IMR-90 (cell line): Measurements from ENCODE around the gene PLCZ1. TPM values are rescaled to one million over a fixed set of nuclear protein-coding genes. Genes with fewer than 3 reads are reported as not detected.
A peak's percentile ranks its signal among the peaks of the same experiment; 100 is the strongest.

Experiments used
- ATAC-seq: fragments of 200-7000 bp; cut with Tn5 transposase; 2 replicates; pipeline ENCODE4 v1.9.1; 2020; ENCODE audit warnings: low read depth, mild to moderate bottlenecking, moderate library complexity
- BruUV-seq: library from RNA; stranded (reverse); fragments of 400-500 nt; replicated peaks from 2 replicates; lab custom pipeline; 2021; lab: Mats Ljungman, UMichigan
- CTCF ChIA-PET: fragments of 300-600 bp; formaldehyde crosslinking; extraction: SDS; loops from one replicate; lab custom pipeline; 2021; ENCODE audit warnings: antibody characterized with exemption; lab: Yijun Ruan, JAX
- POLR2A ChIA-PET: fragments of 300-600 bp; sonication (Branson Sonifier 250); formaldehyde crosslinking; loops from one replicate; lab custom pipeline; 2022; ENCODE audit warnings: antibody characterized with exemption; ENCODE audit not compliant: unreplicated experiment; lab: Charles Lee
- DNase-seq: peaks from one replicate; pipeline ENCODE4 v3.0.0; 2013
- H2AFZ ChIP-seq: replicated peaks from 2 replicates; pipeline ENCODE3; 2013; ENCODE audit warnings: low read length, mild to moderate bottlenecking; ENCODE audit not compliant: poor library complexity
- H2AK5ac ChIP-seq: 2 replicates; pipeline ENCODE4 v1.6.1; 2013; ENCODE audit warnings: low read depth, low read length, inconsistent platforms
- H2AK9ac ChIP-seq: replicated peaks from 2 replicates; pipeline ENCODE3; 2013; ENCODE audit warnings: mild to moderate bottlenecking, low read depth, low read length, moderate library complexity; ENCODE audit not compliant: poor library complexity
- H2BK120ac ChIP-seq: 2 replicates; pipeline ENCODE4 v1.6.1; 2013; ENCODE audit warnings: low read depth, low read length, inconsistent platforms
- H2BK15ac ChIP-seq: 3 replicates; pipeline ENCODE4 v1.6.1; 2013; ENCODE audit warnings: low read depth, low read length, inconsistent platforms
- H2BK20ac ChIP-seq: 2 replicates; pipeline ENCODE4 v1.6.1; 2013; ENCODE audit warnings: low read depth, mild to moderate bottlenecking, inconsistent platforms, low read length, moderate library complexity
- H2BK5ac ChIP-seq: 2 replicates; pipeline ENCODE4 v1.6.1; 2013; ENCODE audit warnings: mild to moderate bottlenecking, low read depth, low read length, inconsistent platforms; ENCODE audit not compliant: poor library complexity, severe bottlenecking
- H3K14ac ChIP-seq: replicated peaks from 2 replicates; pipeline ENCODE4 v1.6.1; 2013; ENCODE audit warnings: low read depth, low read length, inconsistent platforms
- H3K18ac ChIP-seq: 2 replicates; pipeline ENCODE4 v1.6.1; 2013; ENCODE audit warnings: low read depth, low read length, control low read depth
- H3K23ac ChIP-seq: 2 replicates; pipeline ENCODE4 v1.6.1; 2013; ENCODE audit warnings: low read depth, low read length, inconsistent platforms
- H3K27ac ChIP-seq: 2 replicates; pipeline ENCODE4 v1.5.1; 2013; ENCODE audit warnings: mild to moderate bottlenecking, control low read depth, low read length; ENCODE audit not compliant: insufficient read depth
- H3K27me3 ChIP-seq: 2 replicates; pipeline ENCODE4 v1.6.1; 2013; ENCODE audit warnings: low read length; ENCODE audit not compliant: control insufficient read depth, insufficient read depth
- H3K36me3 ChIP-seq: 2 replicates; pipeline ENCODE4 v1.6.1; 2013; ENCODE audit warnings: low read length, mixed read lengths; ENCODE audit not compliant: control insufficient read depth, insufficient read depth
- H3K4ac ChIP-seq: 2 replicates; pipeline ENCODE4 v1.6.1; 2013; ENCODE audit warnings: low read depth, low read length, inconsistent platforms
- H3K4me1 ChIP-seq: 2 replicates; pipeline ENCODE4 v1.6.1; 2013; ENCODE audit warnings: low read length, mixed read lengths; ENCODE audit not compliant: control insufficient read depth, insufficient read depth
- H3K4me2 ChIP-seq: 2 replicates; pipeline ENCODE4 v1.6.1; 2013; ENCODE audit warnings: low read depth, mild to moderate bottlenecking, control low read depth, low read length, moderate library complexity
- H3K4me3 ChIP-seq: 2 replicates; pipeline ENCODE4 v1.5.1; 2013; ENCODE audit warnings: low read depth, mild to moderate bottlenecking, control low read depth, low read length, moderate library complexity; ENCODE audit not compliant: insufficient read depth
- H3K56ac ChIP-seq: 2 replicates; pipeline ENCODE4 v1.6.1; 2013; ENCODE audit warnings: low read length, inconsistent platforms; ENCODE audit not compliant: insufficient read depth; ENCODE audit errors: extremely low read depth
- H3K79me1 ChIP-seq, 2 experiments: 2 replicates each; pipeline ENCODE4 v1.6.1; 2013; ENCODE audit warnings: low read length in 2 of 2, inconsistent platforms in 1 of 2, low read depth in 1 of 2
- H3K9ac ChIP-seq: 2 replicates; pipeline ENCODE4 v1.6.1; 2013; ENCODE audit warnings: low read depth, low read length, control low read depth
- H3K9me1 ChIP-seq: 2 replicates; pipeline ENCODE4 v1.6.1; 2013; ENCODE audit warnings: low read length, inconsistent platforms; ENCODE audit not compliant: insufficient read depth
- H3K9me3 ChIP-seq: 2 replicates; pipeline ENCODE4 v1.6.1; 2013; ENCODE audit warnings: low read length; ENCODE audit not compliant: control insufficient read depth, insufficient read depth
- H4K20me1 ChIP-seq: 2 replicates; pipeline ENCODE4 v1.6.1; 2013; ENCODE audit warnings: low read length, inconsistent platforms; ENCODE audit not compliant: insufficient read depth
- H4K5ac ChIP-seq: 2 replicates; pipeline ENCODE4 v1.6.1; 2013; ENCODE audit warnings: mild to moderate bottlenecking, low read depth, low read length, control low read depth
- H4K8ac ChIP-seq, 2 experiments: 2 replicates each; pipeline ENCODE4 v1.6.1; 2013; ENCODE audit warnings: low read depth in 2 of 2, low read length in 2 of 2, control low read depth in 1 of 2, inconsistent platforms in 1 of 2
- H4K91ac ChIP-seq: 2 replicates; pipeline ENCODE4 v1.6.1; 2013; ENCODE audit warnings: low read depth, low read length, inconsistent platforms; ENCODE audit not compliant: insufficient read depth
- CEBPB ChIP-seq: IDR thresholded peaks from 2 replicates; pipeline ENCODE4 v1.6.1; 2012; ENCODE audit warnings: low read depth, low read length, improper control_type of control experiment
- CHD1 ChIP-seq: IDR thresholded peaks from 2 replicates; pipeline ENCODE4 v1.6.1; 2012; ENCODE audit warnings: low read depth, low read length, improper control_type of control experiment
- FOS ChIP-seq: fragments of 150-350 bp; IDR thresholded peaks from 2 replicates; pipeline ENCODE4 v1.6.1; 2016; ENCODE audit warnings: low read depth, low read length
- MAFK ChIP-seq: IDR thresholded peaks from 2 replicates; pipeline ENCODE4 v1.6.1; 2012; ENCODE audit warnings: low read depth, low read length, improper control_type of control experiment
- MXI1 ChIP-seq: IDR thresholded peaks from 2 replicates; pipeline ENCODE4 v1.6.1; 2012; ENCODE audit warnings: low read depth, mild to moderate bottlenecking, low read length, moderate library complexity, borderline replicate concordance
- NFE2L2 ChIP-seq: fragments of 150-350 bp; IDR thresholded peaks from 2 replicates; pipeline ENCODE4 v1.6.1; 2016; ENCODE audit warnings: low read depth, mild to moderate bottlenecking, low read length
- POLR2A ChIP-seq: IDR thresholded peaks from 2 replicates; pipeline ENCODE4 v1.6.1; 2012; ENCODE audit warnings: mild to moderate bottlenecking, low read depth, low read length
- RAD21 ChIP-seq: IDR thresholded peaks from 2 replicates; pipeline ENCODE4 v1.6.1; 2012; ENCODE audit warnings: low read length, improper control_type of control experiment
- RCOR1 ChIP-seq: IDR thresholded peaks from 2 replicates; pipeline ENCODE4 v1.6.1; 2012; ENCODE audit warnings: mild to moderate bottlenecking, low read length, improper control_type of control experiment; ENCODE audit not compliant: insufficient replicate concordance
- RFX5 ChIP-seq: IDR thresholded peaks from 2 replicates; pipeline ENCODE4 v1.8.0; 2012; ENCODE audit warnings: low read depth, mild to moderate bottlenecking, low read length, moderate library complexity
- SMC3 ChIP-seq: fragments of 150-350 bp; IDR thresholded peaks from 2 replicates; pipeline ENCODE4 v1.6.1; 2016; ENCODE audit warnings: low read depth, mild to moderate bottlenecking, antibody characterized with exemption, low read length, moderate library complexity
- WGBS, 2 experiments: methylation state at CpG; one replicate each; pipeline versions ENCODE4 v1.1.5 to v1.1.7; 2013; ENCODE audit warnings: missing lambda C conversion rate in 2 of 2; ENCODE audit not compliant: insufficient read length in 1 of 2; ENCODE audit errors: extremely low coverage in 2 of 2; 5-methylcytosine and 5-hydroxymethylcytosine counted together
- dilution Hi-C: fragments of 300-500 bp; cut with HindIII; formaldehyde crosslinking; loops from one replicate; pipeline ENCODE4 v1.14.3; 2018; ENCODE audit warnings: low sequenced_read_pairs; ENCODE audit not compliant: unreplicated experiment
- in situ Hi-C: fragments of 300-500 bp; cut with MboI; formaldehyde crosslinking; loops from 3 replicates; pipeline ENCODE4 v1.14.3; 2019; ENCODE audit warnings: low sequenced_read_pairs, inconsistent platforms, mixed read lengths
- intact Hi-C: fragments of 100-400 bp; cut with micrococcal nuclease; formaldehyde crosslinking; loops from 2 replicates; pipeline ENCODE4 v1.10.0; 2022
- polyA plus RNA-seq, 3 experiments: library from polyadenylated mRNA; depleted of rRNA; stranded (reverse); fragments of >200 nt; gene quantifications; 2 replicates each; pipeline ENCODE4 v1.2.3, GENCODE V29; 2012; ENCODE audit warnings: low replicate concordance in 1 of 3
- total RNA-seq: library from RNA; depleted of rRNA; stranded (reverse); fragments of >200 nt; gene quantifications from 2 replicates; pipeline ENCODE4 v1.2.3, GENCODE V29; 2012
- TF ChIP-seq, protein P1 (sequence below): fragments of 150-350 bp; IDR thresholded peaks from 2 replicates; pipeline ENCODE4 v1.6.1; 2016; ENCODE audit warnings: low read depth, mild to moderate bottlenecking, low read length, moderate library complexity, borderline replicate concordance

Gene PLCZ1
- total and polyA plus RNA-seq, 2 of the 4 experiments (the other 2 are of a cell fraction): not detected

DNA sequence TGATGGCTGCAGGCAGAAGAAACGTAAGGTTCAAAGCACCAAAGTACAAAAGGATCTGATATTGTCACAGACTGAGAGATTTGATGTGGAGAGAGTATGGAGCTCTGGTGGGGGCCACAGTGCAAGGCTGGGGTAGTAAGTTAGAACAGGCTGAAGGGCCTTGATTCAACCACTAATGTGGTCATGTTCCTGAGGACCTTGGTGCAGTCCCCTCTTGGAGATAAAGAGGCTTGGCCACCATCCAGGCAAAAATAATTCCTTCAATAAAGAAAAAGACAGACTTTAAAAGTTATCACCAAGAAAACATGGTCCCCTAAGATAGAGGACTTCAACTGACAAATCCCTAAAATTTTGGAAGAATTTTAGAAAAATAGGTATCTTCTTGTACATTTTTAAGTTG lies 17.5 kb upstream of the PLCZ1 start:
- no peaks in the 10 kb centered on the region for H3K79me1 ChIP-seq
- BruUV-seq: no TSS peak
- no peak overlapping the region for H4K8ac ChIP-seq
- in situ Hi-C loops (no loop called here), intact Hi-C loops (no loop called here), dilution Hi-C loops (no loop called here)
- no peak overlapping the region for H2AFZ ChIP-seq
- peaks cover 13% of the 10 kb centered on the region for H3K4me1 ChIP-seq
- 91% methylated on average over 1 of the region's 1 CpG; no CpG with 5 or more reads in 1 of the 2 experiments for WGBS, 2 experiments
- no peak overlapping the region for H2BK20ac ChIP-seq
- no peak overlapping the region for H3K4me2 ChIP-seq
- no peak overlapping the region; the same call in 1 of the 2 replicates for H4K91ac ChIP-seq
- no peak overlapping the region for H2BK5ac ChIP-seq
- POLR2A ChIA-PET: interaction anchor here (0.7 kb wide), 1 partner anchor 416 kb away, joined by 11 read pairs; no protein-coding TSS in a partner anchor
- CTCF ChIA-PET: no interaction called here
- H2BK15ac ChIP-seq: 0 out of 3 replicates have a peak overlapping the region, but pooled peaks have one; percentile 40
- H3K23ac ChIP-seq: no peak overlapping the region
- H4K20me1 ChIP-seq: no peaks in the 10 kb centered on the region
- H2AK5ac ChIP-seq: no peak overlapping the region
- TF ChIP-seq CHD1: no peak
- no peak for TF ChIP-seq FOS
- no peak for TF ChIP-seq CEBPB
- TF ChIP-seq, protein P1, sequence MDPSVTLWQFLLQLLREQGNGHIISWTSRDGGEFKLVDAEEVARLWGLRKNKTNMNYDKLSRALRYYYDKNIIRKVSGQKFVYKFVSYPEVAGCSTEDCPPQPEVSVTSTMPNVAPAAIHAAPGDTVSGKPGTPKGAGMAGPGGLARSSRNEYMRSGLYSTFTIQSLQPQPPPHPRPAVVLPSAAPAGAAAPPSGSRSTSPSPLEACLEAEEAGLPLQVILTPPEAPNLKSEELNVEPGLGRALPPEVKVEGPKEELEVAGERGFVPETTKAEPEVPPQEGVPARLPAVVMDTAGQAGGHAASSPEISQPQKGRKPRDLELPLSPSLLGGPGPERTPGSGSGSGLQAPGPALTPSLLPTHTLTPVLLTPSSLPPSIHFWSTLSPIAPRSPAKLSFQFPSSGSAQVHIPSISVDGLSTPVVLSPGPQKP: no peak
- TF ChIP-seq RAD21: no peak
- TF ChIP-seq RFX5: no peak
- TF ChIP-seq NFE2L2: no peak
- TF ChIP-seq SMC3: no peak
- no peak for TF ChIP-seq RCOR1
- TF ChIP-seq MXI1: no peak
- no peak for TF ChIP-seq MAFK
- TF ChIP-seq POLR2A: no peak
- H3K9me1 ChIP-seq: peaks cover 11% of the 10 kb centered on the region; the same call in 1 of the 2 replicates
- H3K9me3 ChIP-seq: no peaks in the 10 kb centered on the region
- ATAC-seq (no peak), DNase-seq (no peak)
- H3K27me3 ChIP-seq: no peaks in the 10 kb centered on the region
- H3K4ac ChIP-seq: peak overlapping the region; percentile 26
- H2AK9ac ChIP-seq: no peak overlapping the region
- H3K27ac ChIP-seq: no peak overlapping the region
- H3K18ac ChIP-seq: no peak overlapping the region
- H3K14ac ChIP-seq: peak overlapping the region; percentile 36; the same call in 1 of the 2 replicates
- no peak overlapping the region for H3K56ac ChIP-seq
- H3K4me3 ChIP-seq: no peak overlapping the region
- no peak overlapping the region for H2BK120ac ChIP-seq
- no peaks in the 10 kb centered on the region for H3K36me3 ChIP-seq
- no peak overlapping the region for H4K5ac ChIP-seq
- H3K9ac ChIP-seq: no peak overlapping the region
